K562 (cell line): Measurements from ENCODE around the gene ITPR1. TPM values are rescaled to one million over a fixed set of nuclear protein-coding genes. Genes with fewer than 3 reads are reported as not detected.

Source experiments
- ATAC-seq: fragments of 200-7000 bp; cut with Tn5 transposase; 3 replicates; pipeline ENCODE4 v1.9.1; 2020; ENCODE audit warnings: moderate library complexity
- BruUV-seq: library from RNA; stranded (reverse); fragments of 400-500 nt; replicated peaks from 2 replicates; lab custom pipeline; 2021; lab: Mats Ljungman, UMichigan
- CTCF ChIA-PET: fragments of 300-600 bp; formaldehyde crosslinking; extraction: SDS; loops from one replicate; lab custom pipeline; 2021; ENCODE audit warnings: low intra/inter-chr PET ratio; lab: Yijun Ruan, JAX
- POLR2A ChIA-PET: fragments of 300-600, 350-650 bp; sonication (Branson Sonifier 250); formaldehyde crosslinking; extraction: SDS; loops from one replicate; lab custom pipeline; 2021; ENCODE audit warnings: antibody characterized with exemption, inconsistent platforms; lab: Yijun Ruan, JAX
- DNase-seq, 4 experiments: peaks; one replicate each; pipeline versions ENCODE4 v3.0.0 to v3.0.0-alpha.2; 2011 to 2018; ENCODE audit warnings: low spot score in 3 of 4, mixed read lengths in 3 of 4; ENCODE audit errors: extremely low read depth in 1 of 4
- FAIRE-seq: peaks from 2 replicates; lab custom pipeline; 2011; peaks lifted over from hg19 to GRCh38; lab: Jason Lieb, UNC
- H2AFZ ChIP-seq: 2 replicates; pipeline ENCODE4 v1.6.0; 2011; ENCODE audit warnings: low read depth, low read length, control low read depth, inconsistent platforms
- H3K27ac ChIP-seq: fragments of 200-600 bp; 3 replicates; pipeline ENCODE4 v1.8.0; 2011; ENCODE audit warnings: low read depth, mild to moderate bottlenecking, control low read depth, inconsistent platforms, low read length, moderate library complexity, mixed read lengths; ENCODE audit errors: extremely low read depth
- H3K27me3 ChIP-seq, 2 experiments: fragments of 300-600 bp in 1 of 2; 2 replicates in 1 of 2; 3 replicates in 1 of 2; pipeline versions ENCODE4 v1.6.0 to v1.8.0; 2011; ENCODE audit warnings: inconsistent platforms in 2 of 2, low read length in 2 of 2, mild to moderate bottlenecking in 1 of 2, mixed read lengths in 1 of 2, moderate library complexity in 1 of 2; ENCODE audit not compliant: control insufficient read depth in 2 of 2, insufficient read depth in 2 of 2
- H3K36me3 ChIP-seq: fragments of 300-600 bp; 3 replicates; pipeline ENCODE4 v1.8.0; 2011; ENCODE audit warnings: mild to moderate bottlenecking, low read length, inconsistent platforms; ENCODE audit not compliant: control insufficient read depth, insufficient read depth
- H3K4me1 ChIP-seq, 2 experiments: fragments of 200-600 bp in 1 of 2; replicated peaks in 1 of 2; 2 replicates in 1 of 2; 3 replicates in 1 of 2; pipeline versions ENCODE4 v1.5.1 to v1.8.0; 2011; ENCODE audit warnings: inconsistent platforms in 2 of 2, low read length in 2 of 2, mild to moderate bottlenecking in 1 of 2, mixed read lengths in 1 of 2, moderate library complexity in 1 of 2; ENCODE audit not compliant: control insufficient read depth in 2 of 2, insufficient read depth in 2 of 2
- H3K4me2 ChIP-seq: 2 replicates; pipeline ENCODE4 v1.6.1; 2011; ENCODE audit warnings: low read length, control low read depth, inconsistent platforms, mixed read lengths; ENCODE audit not compliant: insufficient read depth
- H3K4me3 ChIP-seq: fragments of 200-600 bp; sonication (generic), shearing (Covaris generic); 2 replicates; pipeline ENCODE4 v1.5.1; 2016; ENCODE audit warnings: control low read depth, inconsistent platforms
- H3K79me2 ChIP-seq: fragments of 200-600 bp; 3 replicates; pipeline ENCODE4 v1.8.0; 2011; ENCODE audit warnings: low read length, inconsistent platforms; ENCODE audit not compliant: control insufficient read depth, insufficient read depth
- H3K9ac ChIP-seq, 2 experiments: 2 replicates each; pipeline versions ENCODE4 v1.6.0 to v1.6.1; 2011; ENCODE audit warnings: low read depth in 2 of 2, low read length in 2 of 2, control low read depth in 1 of 2, inconsistent platforms in 1 of 2, mild to moderate bottlenecking in 1 of 2, mixed read lengths in 1 of 2; ENCODE audit not compliant: insufficient read depth in 1 of 2
- H3K9me1 ChIP-seq: one replicate; pipeline ENCODE4 v1.6.0; 2011; ENCODE audit warnings: inconsistent platforms, mild to moderate bottlenecking, low read length, moderate library complexity; ENCODE audit not compliant: control insufficient read depth, insufficient read depth
- H3K9me3 ChIP-seq: replicated peaks from 2 replicates; pipeline ENCODE4 v1.5.1; 2011; ENCODE audit warnings: low read depth, low read length, inconsistent platforms; ENCODE audit not compliant: control insufficient read depth, insufficient read depth
- H4K20me1 ChIP-seq: replicated peaks from 2 replicates; pipeline ENCODE4 v1.6.1; 2011; ENCODE audit warnings: low read length, inconsistent platforms, mixed read lengths; ENCODE audit not compliant: control insufficient read depth, insufficient read depth
- GATA2 ChIP-seq: sonication (generic); formaldehyde crosslinking; IDR thresholded peaks from 2 replicates; pipeline ENCODE4 v1.4.0; 2020; ENCODE audit warnings: mild to moderate bottlenecking, missing genetic modification reagents
- MITF ChIP-seq: IDR thresholded peaks from 2 replicates; pipeline ENCODE4 v1.6.1; 2014; ENCODE audit warnings: antibody characterized with exemption
- NR2F6 ChIP-seq: fragments of 450-650 bp; formaldehyde crosslinking; IDR thresholded peaks from 2 replicates; pipeline ENCODE4 v1.4.0; 2020; ENCODE audit warnings: mild to moderate bottlenecking
- NR4A1 ChIP-seq, 2 experiments: fragments of 250-450 bp in 1 of 2; fragments of 450-650 bp in 1 of 2; sonication (Bioruptor Pico) in 1 of 2; IDR thresholded peaks; 2 replicates each; pipeline versions ENCODE4 v1.4.0 to v1.6.1; 2016 to 2020; ENCODE audit warnings: mild to moderate bottlenecking in 2 of 2, missing compliant biosample characterization in 1 of 2, missing genetic modification characterization in 1 of 2, moderate library complexity in 1 of 2
- TARDBP ChIP-seq: fragments of 450-650 bp; IDR thresholded peaks from 2 replicates; pipeline ENCODE4 v1.6.1; 2016
- WGBS: fragments of 100-300 bp; shearing (Covaris generic); methylation state at CpG from one replicate; pipeline ENCODE4 v1.1.6; 2016; ENCODE audit warnings: low coverage, mixed read lengths; ENCODE audit not compliant: insufficient coverage; ENCODE audit errors: missing lambda C conversion rate; 5-methylcytosine and 5-hydroxymethylcytosine counted together
- in situ Hi-C: fragments of 300-500 bp; cut with MboI; formaldehyde crosslinking; loops from 4 replicates; pipeline ENCODE4 v1.15.0; 2018; ENCODE audit warnings: inconsistent platforms, mixed read lengths
- intact Hi-C: fragments of 100-400 bp; cut with micrococcal nuclease; formaldehyde crosslinking; loops from 2 replicates; pipeline ENCODE4 v1.14.2; 2022
- polyA plus RNA-seq, 8 experiments: library from polyadenylated mRNA; depleted of rRNA in 4 of 8; stranded (reverse) in 5 of 8; unstranded in 3 of 8; fragments of >200 nt; fragmentation: Nextera tagmentation in 2 of 8; fragmentation: Illumina TruSeq in 1 of 8; extraction: Ambion mirVana in 2 of 8; extraction: Trizol in 1 of 8; gene quantifications; 2 replicates each; pipeline versions ENCODE4 v1.2.1 to v1.2.3, GENCODE V29; 2011 to 2014; ENCODE audit warnings: inconsistent platforms in 1 of 8, missing spikeins in 1 of 8
- total RNA-seq, 7 experiments: library from RNA; depleted of rRNA in 6 of 7; stranded (reverse); fragments of >200 nt in 6 of 7; fragmentation: Illumina TruSeq in 2 of 7; extraction: Trizol in 2 of 7; gene quantifications; 2 replicates each; pipeline versions ENCODE4 v1.2.1 to v1.2.3, GENCODE V29; 2011 to 2021; ENCODE audit warnings: low replicate concordance in 1 of 7

The ITPR1 gene
- total and polyA plus RNA-seq, 9 of the 15 experiments (the other 6 are each of a cell fraction or from before 2014, with no cell fraction given) = 22.4 to 40.0 (median 27.4) TPM

- no peak overlapping the region for H3K4me3 ChIP-seq
- POLR2A ChIA-PET = interaction anchor here (0.8 kb wide), 1 partner anchor 11 kb away, joined by 4 read pairs; no protein-coding TSS in a partner anchor
- TF ChIP-seq MITF (no peak), NR2F6 (no peak), TARDBP (no peak), NR4A1 (CRISPR knock-in tag; IDR thresholded peaks at IDR 0.05) (no peak), NR4A1 (tag; IDR thresholded peaks at IDR 0.05) (no peak), GATA2 (no peak)
- no peak for FAIRE-seq
- no peak for DNase-seq
- no peak overlapping the region for H2AFZ ChIP-seq
- no peak overlapping the region for H3K9ac ChIP-seq
- no peaks in the 10 kb centered on the region; the same call in 1 of the 3 replicates for H3K36me3 ChIP-seq
- whole genome bisulfite sequencing = 55% methylated on average over 7 of the region's 7 CpGs
- no peaks in the 10 kb centered on the region for H3K9me1 ChIP-seq
- intact Hi-C loops = no loop called here
- CTCF ChIA-PET = interaction anchor here (0.6 kb wide), 1 partner anchor 34 kb away, joined by 3 read pairs; no protein-coding TSS in a partner anchor
- no peak overlapping the region for H3K27ac ChIP-seq
- BruUV-seq = no TSS peak
- H3K27me3 ChIP-seq = no peaks in the 10 kb centered on the region
- peaks cover 25 to 58% of the 10 kb centered on the region in 2 experiments for H3K4me1 ChIP-seq
- no peaks in the 10 kb centered on the region for H3K9me3 ChIP-seq
- in situ Hi-C loops = no loop called here
- no peak overlapping the region for H3K4me2 ChIP-seq
- no peaks in the 10 kb centered on the region for H4K20me1 ChIP-seq
- no peak for ATAC-seq
- H3K79me2 ChIP-seq = no peaks in the 10 kb centered on the region
Observed at GRCh38 chr3:4745235-4745610, 252.1 kb downstream of the ITPR1 start.
